GM23248 (cell line): Measurements from ENCODE around the gene ERC2.

Experiments used
- EZH2 ChIP-seq: fragments of 200-600 bp; sonication (generic); IDR thresholded peaks from 2 replicates; pipeline ENCODE4 v1.6.1; 2018; ENCODE audit warnings: antibody characterized with exemption, mild to moderate bottlenecking; ENCODE audit not compliant: insufficient read depth, poor library complexity, severe bottlenecking
- EZH2phosphoT487 ChIP-seq: fragments of 200-600 bp; sonication (generic); IDR thresholded peaks from 2 replicates; pipeline ENCODE4 v1.6.1; 2018; ENCODE audit warnings: antibody characterized with exemption, moderate library complexity, mild to moderate bottlenecking, low read depth; ENCODE audit not compliant: insufficient read depth

DNA sequence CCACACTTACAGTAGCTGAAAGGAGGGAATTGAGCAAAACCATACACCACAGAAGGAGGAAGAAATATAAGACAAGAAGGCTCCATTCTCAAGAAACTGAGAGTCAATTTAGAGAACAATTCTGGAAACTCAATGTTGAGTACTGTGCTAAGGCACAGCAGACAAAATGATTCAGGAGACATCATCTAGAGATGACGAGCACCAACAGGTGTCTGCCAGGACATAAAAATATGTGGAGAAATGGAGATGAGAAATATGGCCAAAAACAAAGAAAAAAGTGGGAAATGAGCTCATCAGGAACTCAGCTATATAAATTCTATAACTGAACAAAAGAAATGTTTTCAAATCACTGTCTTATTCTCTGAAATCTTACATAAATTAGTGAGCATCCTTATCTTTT, 343.7 kb downstream of the ERC2 start:
- TF ChIP-seq EZH2phosphoT487 (no peak), EZH2 (no peak)
